OCI-LY3 (cell line): ENCODE results near the gene SEC24D.

Source experiments
- EZH2phosphoT487 ChIP-seq: fragments of 200-600 bp; shearing (Covaris generic); IDR thresholded peaks from 2 replicates; pipeline ENCODE4 v1.6.1; 2018; ENCODE audit warnings: antibody characterized with exemption, mixed run types, low read depth
- TF ChIP-seq, protein P1 (sequence below): fragments of 200-600, 300-600 bp; sonication (generic); IDR thresholded peaks from 2 replicates; pipeline ENCODE4 v1.5.1; 2014; ENCODE audit warnings: antibody characterized with exemption, low read length, low read depth

DNA sequence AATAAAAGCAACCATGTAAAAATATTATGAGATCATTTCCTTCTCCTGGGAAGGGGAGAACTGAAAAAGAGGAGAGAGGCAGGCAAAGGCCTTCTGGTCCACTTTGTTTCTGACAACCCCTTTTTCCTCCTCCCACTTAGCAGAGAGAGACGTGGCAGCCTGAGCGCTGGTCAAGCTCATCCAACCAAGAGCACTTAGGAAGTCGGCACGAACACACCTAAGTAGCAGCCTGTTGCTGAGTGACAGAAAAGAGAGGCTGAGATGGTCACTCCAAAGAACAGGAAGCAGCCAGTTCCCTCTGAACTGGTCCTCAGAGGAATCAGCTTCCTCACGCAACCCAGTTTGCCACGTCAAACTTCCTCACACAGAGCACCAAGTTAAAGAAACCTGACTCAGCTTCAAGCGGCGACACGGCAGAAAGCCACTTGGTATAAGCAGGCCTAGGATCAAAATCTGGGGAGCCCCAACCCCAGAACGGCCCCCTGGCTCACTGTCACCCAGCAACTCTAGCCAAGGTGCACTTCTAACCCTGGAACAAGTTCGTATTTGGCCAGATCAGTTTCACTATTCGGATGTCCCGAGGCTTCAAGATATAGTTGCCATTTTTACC lies 861 bp downstream of the SEC24D start:
- TF ChIP-seq, protein P1, sequence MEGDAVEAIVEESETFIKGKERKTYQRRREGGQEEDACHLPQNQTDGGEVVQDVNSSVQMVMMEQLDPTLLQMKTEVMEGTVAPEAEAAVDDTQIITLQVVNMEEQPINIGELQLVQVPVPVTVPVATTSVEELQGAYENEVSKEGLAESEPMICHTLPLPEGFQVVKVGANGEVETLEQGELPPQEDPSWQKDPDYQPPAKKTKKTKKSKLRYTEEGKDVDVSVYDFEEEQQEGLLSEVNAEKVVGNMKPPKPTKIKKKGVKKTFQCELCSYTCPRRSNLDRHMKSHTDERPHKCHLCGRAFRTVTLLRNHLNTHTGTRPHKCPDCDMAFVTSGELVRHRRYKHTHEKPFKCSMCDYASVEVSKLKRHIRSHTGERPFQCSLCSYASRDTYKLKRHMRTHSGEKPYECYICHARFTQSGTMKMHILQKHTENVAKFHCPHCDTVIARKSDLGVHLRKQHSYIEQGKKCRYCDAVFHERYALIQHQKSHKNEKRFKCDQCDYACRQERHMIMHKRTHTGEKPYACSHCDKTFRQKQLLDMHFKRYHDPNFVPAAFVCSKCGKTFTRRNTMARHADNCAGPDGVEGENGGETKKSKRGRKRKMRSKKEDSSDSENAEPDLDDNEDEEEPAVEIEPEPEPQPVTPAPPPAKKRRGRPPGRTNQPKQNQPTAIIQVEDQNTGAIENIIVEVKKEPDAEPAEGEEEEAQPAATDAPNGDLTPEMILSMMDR, result no peak
- TF ChIP-seq EZH2phosphoT487, result no peak
